Measurements from ENCODE around the gene GLT8D2.

GLT8D2 gene

GRCh38 chr12:104002686-104003085, 47.3 kb downstream of the GLT8D2 start:
- peaks cover 8% of the 10 kb centered on the region; the same call in 1 of the 2 replicates for H3K4me1 ChIP-seq (ENCODE audit: low read length)
- no peak overlapping the region for H3K27ac ChIP-seq (ENCODE audit: low read length)
- no peaks in the 10 kb centered on the region for H4K20me1 ChIP-seq (ENCODE audit: insufficient read depth, low read length)
- H3K79me2 ChIP-seq (ENCODE audit: low read length), result no peaks in the 10 kb centered on the region
- H3K27me3 ChIP-seq (ENCODE audit: low read depth, low read length), result peaks cover 15% of the 10 kb centered on the region
- no peak overlapping the region for H3K4me3 ChIP-seq (ENCODE audit: low read length)
- TF ChIP-seq CTCF (IDR thresholded peaks at IDR 0.05; ENCODE audit: low read depth, low read length) (no peak), EZH2phosphoT487 (IDR thresholded peaks at IDR 0.05; ENCODE audit: low read depth) (no peak)
- H3K36me3 ChIP-seq (replicated peaks; ENCODE audit: low read depth, low read length), result no peaks in the 10 kb centered on the region
- H3K4me2 ChIP-seq (ENCODE audit: low read length), result no peak overlapping the region
- no peak overlapping the region for H2AFZ ChIP-seq (ENCODE audit: low read depth, low read length)
- no peak overlapping the region for H3K9ac ChIP-seq (ENCODE audit: low read length)
- no peaks in the 10 kb centered on the region for H3K9me3 ChIP-seq (ENCODE audit: insufficient read depth, low read length)

- H3K79me2 ChIP-seq (ENCODE audit: low read length), result no peaks in the 10 kb centered on the region
- peaks cover 8% of the 10 kb centered on the region; the same call in 1 of the 2 replicates for H3K4me1 ChIP-seq (ENCODE audit: low read length)
- peaks cover 15% of the 10 kb centered on the region for H3K27me3 ChIP-seq (ENCODE audit: low read depth, low read length)
- H2AFZ ChIP-seq (ENCODE audit: low read depth, low read length), result no peak overlapping the region
- no peaks in the 10 kb centered on the region for H4K20me1 ChIP-seq (ENCODE audit: insufficient read depth, low read length)
- no peak overlapping the region for H3K4me2 ChIP-seq (ENCODE audit: low read length)
- no peak for TF ChIP-seq EZH2phosphoT487 (IDR thresholded peaks at IDR 0.05; ENCODE audit: low read depth)
- TF ChIP-seq CTCF (IDR thresholded peaks at IDR 0.05; ENCODE audit: low read depth, low read length), result no peak
- H3K4me3 ChIP-seq (ENCODE audit: low read length), result no peak overlapping the region
- H3K36me3 ChIP-seq (replicated peaks; ENCODE audit: low read depth, low read length), result no peaks in the 10 kb centered on the region
- no peak overlapping the region for H3K27ac ChIP-seq (ENCODE audit: low read length)
- H3K9me3 ChIP-seq (ENCODE audit: insufficient read depth, low read length), result no peaks in the 10 kb centered on the region
- no peak overlapping the region for H3K9ac ChIP-seq (ENCODE audit: low read length)
These were observed 49.1 kb downstream of the GLT8D2 start for GRCh38 chr12:104000807-104001434.

GRCh38 chr12:103998976-103999375, 51.0 kb downstream of the GLT8D2 start:
- no peaks in the 10 kb centered on the region for H3K9me3 ChIP-seq (ENCODE audit: insufficient read depth, low read length)
- no peak overlapping the region for H3K4me3 ChIP-seq (ENCODE audit: low read length)
- no peak overlapping the region for H3K4me2 ChIP-seq (ENCODE audit: low read length)
- H2AFZ ChIP-seq (ENCODE audit: low read depth, low read length), result no peak overlapping the region
- H3K27me3 ChIP-seq (ENCODE audit: low read depth, low read length), result peaks cover 15% of the 10 kb centered on the region
- no peak overlapping the region for H3K9ac ChIP-seq (ENCODE audit: low read length)
- H3K27ac ChIP-seq (ENCODE audit: low read length), result no peak overlapping the region
- H4K20me1 ChIP-seq (ENCODE audit: insufficient read depth, low read length), result no peaks in the 10 kb centered on the region
- no peak for TF ChIP-seq CTCF (IDR thresholded peaks at IDR 0.05; ENCODE audit: low read depth, low read length)
- TF ChIP-seq EZH2phosphoT487 (IDR thresholded peaks at IDR 0.05; ENCODE audit: low read depth), result no peak
- no peaks in the 10 kb centered on the region for H3K79me2 ChIP-seq (ENCODE audit: low read length)
- peaks cover 8% of the 10 kb centered on the region; the same call in 1 of the 2 replicates for H3K4me1 ChIP-seq (ENCODE audit: low read length)
- no peaks in the 10 kb centered on the region for H3K36me3 ChIP-seq (replicated peaks; ENCODE audit: low read depth, low read length)

- no peaks in the 10 kb centered on the region for H3K79me2 ChIP-seq (ENCODE audit: low read length)
- H3K27me3 ChIP-seq (ENCODE audit: low read depth, low read length), result peaks cover 8% of the 10 kb centered on the region; the same call in 1 of the 2 replicates
- no peak for TF ChIP-seq EZH2phosphoT487 (IDR thresholded peaks at IDR 0.05; ENCODE audit: low read depth)
- TF ChIP-seq CTCF (IDR thresholded peaks at IDR 0.05; ENCODE audit: low read depth, low read length), result no peak
- H3K36me3 ChIP-seq (replicated peaks; ENCODE audit: low read depth, low read length), result no peaks in the 10 kb centered on the region
- H3K27ac ChIP-seq (ENCODE audit: low read length), result no peak overlapping the region
- peaks cover 8% of the 10 kb centered on the region; the same call in 1 of the 2 replicates for H3K4me1 ChIP-seq (ENCODE audit: low read length)
- H3K4me2 ChIP-seq (ENCODE audit: low read length), result no peak overlapping the region
- no peaks in the 10 kb centered on the region for H4K20me1 ChIP-seq (ENCODE audit: insufficient read depth, low read length)
- H3K4me3 ChIP-seq (ENCODE audit: low read length), result no peak overlapping the region
- no peaks in the 10 kb centered on the region for H3K9me3 ChIP-seq (ENCODE audit: insufficient read depth, low read length)
- no peak overlapping the region for H3K9ac ChIP-seq (ENCODE audit: low read length)
- no peak overlapping the region for H2AFZ ChIP-seq (ENCODE audit: low read depth, low read length)
These were observed 52.6 kb downstream of the GLT8D2 start for GRCh38 chr12:103997286-103997900.
